Measurements from ENCODE around the gene ANKRD2.
"Not testable (repeated sequence)": the region's sequence is repeated elsewhere in the genome, so short reads cannot be mapped to it uniquely, and the experiment has no call there.

DNA sequence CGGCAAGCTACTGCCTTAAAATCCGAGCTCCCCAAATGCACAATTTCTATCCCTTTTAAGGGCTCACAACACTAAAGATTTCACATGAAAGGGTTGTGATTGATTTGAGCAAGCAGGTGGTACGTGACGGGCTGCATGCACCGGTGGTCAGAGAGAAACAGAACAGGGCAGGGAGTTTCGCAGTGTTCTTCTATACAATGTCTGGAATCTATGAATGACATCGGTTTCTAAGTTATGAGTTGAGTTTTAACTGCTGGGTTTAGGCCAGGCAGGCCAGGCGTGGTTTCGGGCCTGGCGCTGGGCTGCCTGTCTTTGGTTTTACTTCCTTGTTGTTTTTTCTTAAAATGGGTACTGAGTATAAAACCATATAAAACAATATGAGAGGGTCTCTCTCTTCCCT lies 17.0 kb upstream of the ANKRD2 start:
- TF ChIP-seq CTCF, POLR2A, EP300, POLR2AphosphoS5 (IDR thresholded peaks at IDR 0.05): not testable (repeated sequence)
